Stimulated activated CD4-positive, alpha-beta T cell treated with anti-CD3 and anti-CD28 coated beads, Interleukin-1b, Interleukin-23, amount 100 ng/mL, for 4 hours (primary cell): ENCODE results near the gene NAA15.
"Not testable (repeated sequence)": the region's sequence is repeated elsewhere in the genome, so short reads cannot be mapped to it uniquely, and the experiment has no call there.

ENCODE experiments used
- DNase-seq, 2 donors: peaks; one replicate each; pipeline ENCODE4 v3.0.0-alpha.2; 2020; ENCODE audit warnings: low read depth in 2 of 2

Gene NAA15

GRCh38 chr4:139361301-139361700, 60.0 kb downstream of the NAA15 start:
- DNase-seq, result no peak

DNA sequence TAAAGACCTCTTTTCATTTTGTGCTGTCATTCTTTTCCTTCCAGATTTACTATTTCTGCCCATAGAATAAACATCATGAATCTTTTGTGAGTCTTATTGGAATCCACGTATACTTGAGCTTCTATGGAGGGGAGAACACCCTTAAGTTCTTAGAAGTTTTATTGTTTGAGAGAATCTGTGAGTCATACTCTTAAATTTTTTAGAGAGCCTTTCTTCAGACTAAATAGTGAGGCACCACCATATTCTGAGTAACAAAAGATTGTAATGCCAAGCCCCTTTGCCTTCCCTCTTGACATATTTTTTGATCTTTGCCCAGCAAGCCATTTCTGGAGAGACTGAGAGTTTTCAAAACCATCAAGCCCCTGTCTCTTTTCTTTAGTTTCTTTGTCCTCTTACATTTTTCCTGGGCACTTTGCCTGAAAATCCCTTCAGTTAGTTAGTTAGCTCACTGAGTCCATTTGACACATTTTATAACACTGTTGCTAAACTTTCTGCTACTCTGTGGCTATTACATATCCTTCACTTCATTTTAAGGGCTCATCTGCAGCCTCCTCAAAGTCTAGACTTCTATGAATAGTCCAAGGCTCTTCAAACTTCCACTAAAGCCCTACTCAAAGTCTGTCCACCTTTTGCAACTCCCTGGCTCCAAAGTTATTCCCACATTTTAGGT, 66.3 kb downstream of the NAA15 start:
- no peak for DNase-seq

- DNase-seq, result no peak
These were observed 67.7 kb downstream of the NAA15 start for GRCh38 chr4:139368998-139369397.

- no peak for DNase-seq
These were observed 72.9 kb downstream of the NAA15 start for GRCh38 chr4:139374251-139374650.

GRCh38 chr4:139386421-139386820, 85.1 kb downstream of the NAA15 start:
- DNase-seq, result no peak

GRCh38 chr4:139389102-139389501, 87.8 kb downstream of the NAA15 start:
- no peak for DNase-seq

GRCh38 chr4:139389991-139390390, 88.7 kb downstream of the NAA15 start:
- DNase-seq, result no peak

GRCh38 chr4:139391731-139392130, 90.4 kb downstream of the NAA15 start:
- DNase-seq, result no peak

DNA sequence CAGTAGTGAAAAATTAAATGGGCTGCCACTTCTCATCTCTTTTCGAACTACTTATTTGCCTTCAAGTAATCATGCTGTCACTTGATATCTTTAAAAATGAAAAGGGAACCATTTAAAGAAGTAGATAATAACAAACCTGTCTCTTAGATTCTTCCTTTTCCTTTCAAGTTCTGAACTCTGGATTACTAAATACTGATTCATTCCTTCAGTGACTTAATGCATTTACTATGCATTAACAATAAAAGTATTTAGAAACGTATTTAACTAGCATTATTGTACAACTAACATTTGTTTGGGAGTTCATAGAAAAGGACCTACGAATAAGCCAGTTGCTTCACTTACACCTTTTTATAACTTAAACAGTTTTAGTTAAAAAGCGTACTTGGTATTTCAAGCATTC, 91.5 kb downstream of the NAA15 start:
- DNase-seq, result no peak

DNA sequence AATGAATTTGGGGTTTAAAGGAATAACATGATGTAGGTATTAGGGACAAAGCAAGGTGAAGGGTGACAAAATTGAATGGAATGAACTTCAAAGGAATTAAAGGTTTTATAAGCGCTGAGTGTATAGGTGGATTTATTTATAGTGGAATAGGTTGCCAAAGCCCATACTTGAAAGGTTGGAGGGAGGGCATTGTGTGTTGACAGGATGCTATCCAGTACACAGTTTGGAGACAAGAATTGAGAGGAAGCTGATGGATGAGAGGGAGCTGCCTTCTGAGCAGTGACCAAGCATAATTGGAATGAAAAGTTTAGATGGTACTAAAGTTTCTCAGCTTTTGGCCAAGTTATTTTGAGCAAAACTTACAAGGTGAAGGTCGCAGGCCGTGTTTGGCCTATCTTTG, 100.1 kb downstream of the NAA15 start:
- DNase-seq, result no peak

GRCh38 chr4:139402436-139402835, 101.1 kb downstream of the NAA15 start:
- DNase-seq, result no peak

GRCh38 chr4:139403462-139403861, 102.2 kb downstream of the NAA15 start:
- no peak for DNase-seq

DNA sequence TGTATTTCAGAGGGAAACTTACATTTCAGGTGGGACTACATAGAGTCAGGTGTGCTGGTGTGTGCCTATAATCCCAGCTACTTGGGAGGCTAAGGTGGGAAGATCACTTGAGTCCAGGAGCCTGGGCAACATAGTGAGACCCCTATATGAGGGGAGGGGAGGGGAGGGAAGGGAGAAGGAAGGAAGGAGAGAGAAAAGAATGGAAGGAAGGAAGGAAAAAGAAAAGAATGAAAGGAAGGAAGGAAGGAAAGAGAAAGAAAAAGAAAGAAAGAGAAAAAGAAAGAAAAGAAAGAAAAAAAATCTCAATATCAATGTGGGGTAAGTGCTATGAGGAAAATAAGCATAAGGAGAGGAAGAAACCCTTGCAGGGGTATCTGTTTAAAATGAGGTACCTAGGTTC, 109.0 kb downstream of the NAA15 start:
- DNase-seq, result no peak

GRCh38 chr4:139414671-139415210, 113.4 kb downstream of the NAA15 start:
- DNase-seq, result not testable (repeated sequence)

DNA sequence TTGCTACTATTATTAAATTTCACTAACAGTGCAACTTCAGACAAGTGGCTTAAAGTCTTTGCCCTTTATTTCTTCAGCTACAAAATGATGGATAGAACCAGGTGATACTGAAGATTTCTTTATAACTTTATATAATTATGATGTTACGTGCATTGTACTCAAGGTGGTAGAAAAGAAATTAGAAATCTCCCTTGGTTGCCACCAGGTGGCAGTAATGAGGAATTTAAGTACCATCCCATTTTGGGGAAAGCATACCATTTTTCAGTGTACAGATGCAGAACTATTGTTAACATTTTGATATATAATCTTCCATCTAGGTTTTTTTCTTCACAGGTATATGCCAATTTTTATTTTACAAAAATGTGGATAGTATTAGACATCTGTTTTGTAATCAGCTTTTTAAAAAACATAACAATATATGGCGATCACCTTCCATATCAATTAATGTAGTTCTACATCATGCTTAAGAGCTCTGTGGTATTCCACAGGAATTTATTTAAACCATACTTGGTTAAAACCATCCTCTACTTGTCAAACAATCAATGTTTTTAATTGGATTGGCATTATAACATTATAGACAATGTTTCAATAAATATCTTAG, 114.9 kb downstream of the NAA15 start:
- no peak for DNase-seq

GRCh38 chr4:139419388-139419914, 118.1 kb downstream of the NAA15 start:
- DNase-seq, result no peak

GRCh38 chr4:139420652-139421051, 119.3 kb downstream of the NAA15 start:
- DNase-seq, result no peak

DNA sequence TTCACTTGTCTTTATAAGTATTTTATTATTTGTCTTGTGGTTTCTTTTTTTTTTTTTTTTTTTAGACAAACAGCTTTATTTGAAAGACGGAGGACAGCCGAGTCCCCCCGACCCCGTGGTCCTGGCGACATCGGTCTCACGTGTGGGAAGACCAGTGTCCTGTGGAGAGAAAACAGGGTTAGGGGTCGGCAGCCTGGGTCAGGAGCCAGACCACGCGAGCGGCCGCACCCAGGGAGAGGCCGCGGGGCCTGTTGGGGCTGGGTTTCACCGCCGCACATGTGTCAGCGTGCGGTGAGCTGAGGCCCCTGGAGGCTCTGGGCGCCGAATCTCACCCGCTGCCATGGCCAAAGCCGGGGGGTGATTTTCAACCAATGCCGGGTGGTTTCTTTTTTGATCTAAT, 134.8 kb downstream of the NAA15 start:
- no peak for DNase-seq

DNA sequence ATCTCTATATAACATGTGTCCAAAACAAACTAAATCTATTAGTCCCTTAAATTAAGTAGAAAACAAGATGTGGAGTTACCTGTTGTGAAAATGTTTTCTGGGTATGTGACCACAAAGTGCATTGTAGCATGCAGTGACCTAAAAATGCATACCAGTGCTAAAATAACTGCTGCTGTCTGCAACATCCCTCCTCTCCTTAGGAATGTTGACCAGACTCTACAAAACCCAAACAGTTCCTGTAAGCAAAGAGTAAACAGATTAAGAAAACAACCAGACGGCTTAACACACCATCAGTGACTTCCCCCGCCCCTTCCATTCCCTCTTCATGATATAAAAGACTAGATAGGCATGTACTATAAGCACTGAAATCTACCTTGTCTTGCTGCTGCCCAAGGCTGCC, 136.8 kb downstream of the NAA15 start:
- DNase-seq, result no peak

- no peak for DNase-seq
These were observed 139.7 kb downstream of the NAA15 start for GRCh38 chr4:139441029-139441428.

DNA sequence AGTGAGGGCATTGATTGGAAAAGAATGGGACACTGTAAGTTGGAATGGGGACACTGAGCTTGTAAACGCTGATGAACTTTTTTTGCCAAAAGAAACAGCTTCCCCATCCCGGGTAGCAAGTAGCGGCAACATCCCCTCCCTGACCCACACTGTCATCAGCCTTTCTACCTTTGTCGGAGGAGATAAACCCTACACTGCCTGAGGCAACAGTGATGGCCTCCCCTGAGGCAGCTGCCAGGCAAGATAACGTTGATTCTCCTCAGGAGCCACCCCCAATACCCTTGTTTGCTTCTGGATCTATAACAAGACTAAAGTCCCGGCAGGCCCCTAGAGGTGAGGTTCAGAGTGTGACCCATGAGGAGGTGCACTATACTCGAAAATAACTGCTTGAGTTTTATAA, 142.4 kb downstream of the NAA15 start:
- DNase-seq, result no peak

GRCh38 chr4:139444881-139445280, 143.6 kb downstream of the NAA15 start:
- not testable (repeated sequence) for DNase-seq

GRCh38 chr4:139447078-139447477, 145.8 kb downstream of the NAA15 start:
- not testable (repeated sequence) for DNase-seq
